IPS-NIHi7 (cell line): ENCODE data around the gene TCEA3.

ENCODE experiments used
- DNase-seq: peaks from one replicate; pipeline ENCODE4 v3.0.0; 2012; ENCODE audit warnings: mixed read lengths; ENCODE audit errors: extremely low spot score

TCEA3 gene

GRCh38 chr1:23367791-23368561, 56.6 kb downstream of the TCEA3 start:
- peak; percentile 99 for DNase-seq

DNA sequence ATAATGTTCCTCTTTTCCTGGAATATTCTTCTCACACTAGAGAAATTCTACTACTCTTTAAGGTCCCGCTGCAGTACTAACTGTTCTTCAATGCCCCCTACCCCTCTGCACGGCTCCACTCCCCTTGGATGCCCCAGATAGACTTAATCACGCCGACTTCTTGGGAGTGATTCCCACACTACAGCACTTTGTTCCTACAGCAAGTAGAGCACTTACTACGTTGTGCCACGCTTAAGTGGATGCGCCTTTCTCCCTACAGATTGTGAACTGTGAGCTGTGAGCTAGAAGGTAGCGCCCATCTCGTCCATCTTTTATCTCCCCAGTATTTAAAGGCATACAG, 57.1 kb downstream of the TCEA3 start:
- no peak for DNase-seq

GRCh38 chr1:23366598-23366997, 58.0 kb downstream of the TCEA3 start:
- no peak for DNase-seq

- DNase-seq: no peak
Measured at GRCh38 chr1:23366146-23366545, 58.4 kb downstream of the TCEA3 start.

DNA sequence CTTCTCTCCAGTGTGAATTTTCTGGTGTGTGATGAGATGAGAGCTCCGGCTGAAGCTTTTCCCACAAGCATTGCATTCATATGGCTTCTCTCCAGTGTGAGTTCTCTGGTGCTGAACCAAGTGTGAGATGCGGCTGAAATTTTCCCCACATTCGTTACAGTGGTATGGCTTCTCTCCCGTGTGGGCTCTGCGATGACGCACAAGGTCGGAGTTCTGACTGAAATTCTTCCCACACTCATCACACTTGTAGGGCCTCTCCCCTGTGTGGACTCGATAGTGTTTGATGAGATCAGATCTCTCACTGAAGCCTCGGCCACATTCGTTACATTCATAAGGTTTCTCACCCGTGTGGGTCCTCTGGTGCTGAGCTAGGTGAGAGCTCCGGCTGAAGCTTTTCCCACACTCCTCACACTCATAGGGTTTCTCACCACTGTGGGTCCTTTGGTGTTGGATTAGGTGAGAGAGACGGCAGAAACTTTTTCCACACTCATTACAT, 62.3 kb downstream of the TCEA3 start:
- DNase-seq: no peak

GRCh38 chr1:23358310-23358875, 66.2 kb downstream of the TCEA3 start:
- no peak for DNase-seq

DNA sequence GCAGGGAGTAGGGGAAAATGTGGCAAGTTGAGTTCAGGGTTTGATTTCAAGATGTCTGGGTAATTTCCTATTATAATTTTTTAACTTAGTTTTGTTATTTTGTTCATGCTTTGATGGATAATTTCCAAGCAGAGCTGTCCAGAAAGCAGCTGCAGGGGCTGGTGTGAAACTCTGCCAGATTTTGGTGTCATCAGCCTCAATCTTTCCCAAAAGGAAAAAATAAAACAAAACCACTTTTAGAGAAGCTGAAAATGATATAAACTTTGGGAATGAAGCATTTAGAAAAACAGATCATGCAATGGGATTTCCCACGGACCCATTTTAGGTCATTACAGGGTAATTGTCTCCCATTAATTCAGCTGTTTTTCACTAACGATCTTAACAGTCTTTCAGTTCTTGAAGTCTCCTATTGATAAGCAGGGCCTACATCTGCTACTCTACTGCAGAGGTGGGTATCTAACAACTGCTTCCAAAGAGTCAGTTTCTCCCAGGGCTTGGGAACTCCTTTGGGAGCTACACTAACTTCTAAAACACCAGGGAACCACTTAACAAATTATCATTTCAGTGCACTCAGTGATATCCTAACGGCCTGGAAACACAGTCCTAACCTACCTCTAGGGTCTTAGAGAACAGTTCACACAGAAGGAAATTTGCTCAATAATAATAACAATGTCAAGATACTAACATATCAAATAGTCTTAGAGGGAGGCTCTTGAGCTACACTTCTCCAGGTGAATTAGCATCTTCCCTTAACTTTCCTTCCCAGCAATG, 67.2 kb downstream of the TCEA3 start:
- DNase-seq: peak; percentile 37

- DNase-seq: no peak
Measured at GRCh38 chr1:23356471-23357137, 67.9 kb downstream of the TCEA3 start.

- no peak for DNase-seq
Measured at GRCh38 chr1:23354245-23354644, 70.3 kb downstream of the TCEA3 start.

- no peak for DNase-seq
Measured at GRCh38 chr1:23352096-23352695, 72.4 kb downstream of the TCEA3 start.

DNA sequence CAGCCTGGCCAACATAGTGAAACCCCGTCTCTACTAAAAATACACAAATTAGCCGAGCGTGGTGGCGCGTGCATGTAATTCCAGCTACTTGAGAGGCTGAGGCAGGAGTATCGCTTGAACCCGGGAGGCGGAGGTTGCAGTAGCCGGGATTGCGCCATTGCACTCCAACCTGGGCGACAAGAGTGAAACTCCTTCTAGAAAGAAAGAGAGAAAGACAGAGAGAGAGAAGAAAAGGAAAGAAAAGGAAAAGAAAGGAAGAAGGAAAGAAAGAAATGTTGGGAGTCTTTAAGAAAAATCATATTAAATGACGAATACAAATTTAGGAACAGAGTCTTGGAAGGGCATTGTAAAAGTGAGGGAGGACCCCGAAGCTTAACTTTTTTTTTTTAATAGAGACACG, 78.6 kb downstream of the TCEA3 start:
- DNase-seq: no peak

DNA sequence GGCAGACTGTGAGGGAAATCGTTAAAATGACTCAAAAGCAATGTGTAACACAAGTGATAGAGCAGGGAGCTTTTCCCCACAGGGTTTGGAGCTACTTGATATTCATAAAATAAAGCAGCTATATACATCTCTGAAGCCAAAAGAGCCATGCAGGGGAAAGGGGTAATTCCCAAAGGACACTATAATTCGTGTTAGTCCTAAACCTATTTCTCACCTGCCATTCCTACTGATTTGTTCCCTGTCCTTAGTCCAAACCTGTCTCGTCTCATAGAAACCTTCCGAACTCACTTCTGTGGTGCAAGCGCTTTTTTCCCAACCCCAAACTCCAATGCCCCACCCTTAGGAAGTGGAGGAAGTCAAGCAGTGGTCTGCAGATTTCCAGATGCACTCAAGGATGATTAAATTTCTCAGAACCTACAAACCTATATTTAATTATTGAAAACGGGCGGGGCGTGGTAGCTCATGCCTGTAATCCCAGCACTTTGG, 79.5 kb downstream of the TCEA3 start:
- DNase-seq: peak; percentile 15

- DNase-seq: peak; percentile 99
Measured at GRCh38 chr1:23344111-23344986, 80.2 kb downstream of the TCEA3 start, which contains the start of gene HNRNPR. Gene HNRNPR (minus strand): TSS chr1:23344284. CDS start chr1:23341008, 3,276 bp downstream.

- peak; percentile 29 for DNase-seq
Measured at GRCh38 chr1:23343221-23344110, 81.1 kb downstream of the TCEA3 start.

- no peak for DNase-seq
Measured at GRCh38 chr1:23341931-23342692, 82.4 kb downstream of the TCEA3 start.

DNA sequence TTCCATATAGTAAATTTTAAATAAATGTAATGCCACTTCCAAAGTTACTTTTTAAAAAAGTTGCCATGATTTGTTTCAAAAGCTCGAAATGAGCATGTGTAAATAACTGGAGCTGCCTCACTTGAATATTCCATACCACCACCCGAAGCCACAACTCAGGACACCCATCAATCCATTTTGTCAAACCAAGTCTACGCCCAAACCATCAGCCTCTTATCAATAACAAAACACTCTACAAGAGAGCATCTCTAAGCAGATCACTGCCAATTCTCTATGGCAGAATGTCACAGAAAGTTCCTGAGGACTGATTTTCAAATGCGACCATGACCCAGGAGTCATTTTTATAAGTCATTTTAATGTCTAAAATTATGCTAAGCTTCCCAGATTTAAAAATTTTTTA, 84.9 kb downstream of the TCEA3 start:
- no peak for DNase-seq

- no peak for DNase-seq
Measured at GRCh38 chr1:23337869-23338268, 86.7 kb downstream of the TCEA3 start.

DNA sequence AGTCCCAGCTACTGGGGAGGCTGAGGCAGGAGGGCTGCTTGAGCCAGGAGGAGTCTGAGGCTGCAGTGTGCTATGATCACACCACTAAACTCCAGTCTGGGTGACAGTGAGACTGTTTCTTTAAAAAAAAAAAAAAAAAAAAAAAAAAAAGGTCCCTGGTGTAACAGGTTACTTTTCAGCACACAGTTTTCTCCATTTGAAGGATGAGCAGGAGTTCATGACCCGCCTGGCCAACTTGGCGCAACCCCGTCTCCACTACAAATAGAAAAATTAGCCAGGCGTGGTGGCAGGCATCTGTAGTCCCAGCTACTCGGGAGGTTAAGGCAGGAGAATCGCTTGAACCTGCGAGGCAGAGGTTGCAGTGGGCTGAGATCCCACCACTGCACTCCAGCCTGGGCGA, 92.8 kb downstream of the TCEA3 start:
- no peak for DNase-seq
